ENCODE data around the gene LHFPL3. TPM values are rescaled to one million over a fixed set of nuclear protein-coding genes. Genes with fewer than 3 reads are reported as not detected.

Gene LHFPL3
- total RNA-seq, 1 experiment from 2014 or later: not detected

DNA sequence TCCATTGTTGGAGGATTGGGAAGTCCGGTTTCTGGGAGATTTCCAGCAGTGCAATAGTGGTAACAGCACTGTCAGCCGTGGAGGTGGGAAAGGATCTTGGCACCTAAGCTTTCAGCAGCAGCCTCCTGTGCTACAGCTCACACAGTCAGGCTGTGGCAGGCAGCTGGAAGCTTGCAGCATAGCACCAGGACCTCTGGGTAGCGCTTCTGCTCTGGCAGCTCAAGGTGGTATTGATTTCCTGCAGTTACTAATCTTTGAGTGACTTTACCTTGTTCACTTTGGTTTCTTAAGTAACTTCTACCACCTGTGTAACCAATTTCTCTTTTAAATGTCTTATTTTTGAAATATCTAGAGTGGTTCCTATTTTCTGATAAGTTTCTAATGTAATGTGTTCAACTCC, 130.5 kb downstream of the LHFPL3 start:
- no peak overlapping the region for H3K9ac ChIP-seq (ENCODE audit: low read length)
- H2AFZ ChIP-seq (ENCODE audit: low read depth, low read length, poor library complexity, severe bottlenecking): no peak overlapping the region
- BruUV-seq (replicated peaks): no TSS peak
- no peak for ATAC-seq
- no peak for DNase-seq (ENCODE audit: low read depth, low spot score)
- POLR2A ChIA-PET: no interaction called here
- TF ChIP-seq, protein P1, sequence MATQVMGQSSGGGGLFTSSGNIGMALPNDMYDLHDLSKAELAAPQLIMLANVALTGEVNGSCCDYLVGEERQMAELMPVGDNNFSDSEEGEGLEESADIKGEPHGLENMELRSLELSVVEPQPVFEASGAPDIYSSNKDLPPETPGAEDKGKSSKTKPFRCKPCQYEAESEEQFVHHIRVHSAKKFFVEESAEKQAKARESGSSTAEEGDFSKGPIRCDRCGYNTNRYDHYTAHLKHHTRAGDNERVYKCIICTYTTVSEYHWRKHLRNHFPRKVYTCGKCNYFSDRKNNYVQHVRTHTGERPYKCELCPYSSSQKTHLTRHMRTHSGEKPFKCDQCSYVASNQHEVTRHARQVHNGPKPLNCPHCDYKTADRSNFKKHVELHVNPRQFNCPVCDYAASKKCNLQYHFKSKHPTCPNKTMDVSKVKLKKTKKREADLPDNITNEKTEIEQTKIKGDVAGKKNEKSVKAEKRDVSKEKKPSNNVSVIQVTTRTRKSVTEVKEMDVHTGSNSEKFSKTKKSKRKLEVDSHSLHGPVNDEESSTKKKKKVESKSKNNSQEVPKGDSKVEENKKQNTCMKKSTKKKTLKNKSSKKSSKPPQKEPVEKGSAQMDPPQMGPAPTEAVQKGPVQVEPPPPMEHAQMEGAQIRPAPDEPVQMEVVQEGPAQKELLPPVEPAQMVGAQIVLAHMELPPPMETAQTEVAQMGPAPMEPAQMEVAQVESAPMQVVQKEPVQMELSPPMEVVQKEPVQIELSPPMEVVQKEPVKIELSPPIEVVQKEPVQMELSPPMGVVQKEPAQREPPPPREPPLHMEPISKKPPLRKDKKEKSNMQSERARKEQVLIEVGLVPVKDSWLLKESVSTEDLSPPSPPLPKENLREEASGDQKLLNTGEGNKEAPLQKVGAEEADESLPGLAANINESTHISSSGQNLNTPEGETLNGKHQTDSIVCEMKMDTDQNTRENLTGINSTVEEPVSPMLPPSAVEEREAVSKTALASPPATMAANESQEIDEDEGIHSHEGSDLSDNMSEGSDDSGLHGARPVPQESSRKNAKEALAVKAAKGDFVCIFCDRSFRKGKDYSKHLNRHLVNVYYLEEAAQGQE (IDR thresholded peaks at IDR 0.05; ENCODE audit: low read depth): no peak
- TF ChIP-seq, protein P2, sequence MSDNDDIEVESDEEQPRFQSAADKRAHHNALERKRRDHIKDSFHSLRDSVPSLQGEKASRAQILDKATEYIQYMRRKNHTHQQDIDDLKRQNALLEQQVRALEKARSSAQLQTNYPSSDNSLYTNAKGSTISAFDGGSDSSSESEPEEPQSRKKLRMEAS (IDR thresholded peaks at IDR 0.05): no peak
- 0 out of 2 replicates have a peak, but pooled peaks cover 3% of the 10 kb centered on the region for H3K27me3 ChIP-seq (ENCODE audit: insufficient read depth, low read length)
- intact Hi-C loops (cut with micrococcal nuclease): no loop called here
- no peaks in the 10 kb centered on the region for H3K9me2 ChIP-seq (ENCODE audit: insufficient read depth)
- CTCF ChIA-PET: no interaction called here
- no peaks in the 10 kb centered on the region for H3K79me2 ChIP-seq (ENCODE audit: insufficient read depth, low read length)
- H4K20me1 ChIP-seq (ENCODE audit: insufficient read depth): no peaks in the 10 kb centered on the region
- no peaks in the 10 kb centered on the region for H3K4me1 ChIP-seq (ENCODE audit: control insufficient read depth in 1 of 2, insufficient read depth in 2 of 2, low read length in 2 of 2)
- H3K4me3 ChIP-seq (replicated peaks in 1 of 2; ENCODE audit: low read depth in 1 of 2, low read length in 2 of 2): no peak overlapping the region
- H3K4me2 ChIP-seq (ENCODE audit: low read length): no peak overlapping the region
- no peaks in the 10 kb centered on the region for H3K9me3 ChIP-seq (ENCODE audit: control insufficient read depth in 1 of 2, insufficient read depth in 1 of 2, low read depth in 1 of 2, low read length in 2 of 2)
- H3K36me3 ChIP-seq (ENCODE audit: control insufficient read depth in 1 of 2, insufficient read depth in 2 of 2, low read length in 2 of 2): no peaks in the 10 kb centered on the region
- RAD21 ChIA-PET (ENCODE audit: low non-redundant PET in 1 of 2, low total read pairs in 2 of 2, uncharacterized antibody in 2 of 2, unreplicated experiment in 2 of 2): no interaction called here
- H3K27ac ChIP-seq (ENCODE audit: low read depth, low read length): no peak overlapping the region

DNA sequence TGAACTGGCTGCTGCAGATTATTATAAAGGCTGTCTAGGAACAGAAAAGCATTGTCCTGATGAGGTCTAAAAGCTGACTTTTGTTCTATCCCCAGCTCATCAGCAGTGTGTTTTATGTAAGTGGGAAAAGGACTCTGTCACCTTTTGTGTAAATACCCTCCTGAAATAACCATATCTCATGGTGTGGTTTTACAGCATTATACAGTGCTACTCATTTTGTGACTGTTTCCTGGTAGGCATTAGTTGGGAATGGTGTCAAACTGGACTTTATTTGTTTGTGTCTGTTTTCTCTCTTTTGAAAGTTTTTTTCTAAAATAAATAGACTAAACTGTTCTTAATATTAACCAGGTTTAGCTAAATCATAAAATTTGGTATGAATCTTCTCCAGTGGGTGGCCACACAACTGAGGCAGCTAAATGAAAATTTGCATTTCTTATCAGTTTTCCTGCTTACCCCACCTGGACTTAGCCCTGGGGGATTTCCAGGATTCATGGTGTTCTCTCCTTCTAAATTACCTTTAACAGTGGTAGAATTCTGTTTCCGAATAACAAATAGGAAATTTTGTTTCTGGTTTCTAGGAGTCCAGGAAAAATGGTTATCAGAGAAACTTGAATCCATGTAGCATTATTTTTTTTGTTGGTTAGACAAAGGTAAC, 140.9 kb downstream of the LHFPL3 start:
- H3K4me2 ChIP-seq (ENCODE audit: low read length): no peak overlapping the region
- no peaks in the 10 kb centered on the region for H3K4me1 ChIP-seq (ENCODE audit: control insufficient read depth in 1 of 2, insufficient read depth in 2 of 2, low read length in 2 of 2)
- H3K27ac ChIP-seq (ENCODE audit: low read depth, low read length): no peak overlapping the region
- intact Hi-C loops (cut with micrococcal nuclease): no loop called here
- POLR2A ChIA-PET: no interaction called here
- peaks cover 13% of the 10 kb centered on the region for H3K27me3 ChIP-seq (ENCODE audit: insufficient read depth, low read length)
- no peaks in the 10 kb centered on the region for H3K9me2 ChIP-seq (ENCODE audit: insufficient read depth)
- no peaks in the 10 kb centered on the region for H3K9me3 ChIP-seq (ENCODE audit: control insufficient read depth in 1 of 2, insufficient read depth in 1 of 2, low read depth in 1 of 2, low read length in 2 of 2)
- H3K36me3 ChIP-seq (ENCODE audit: control insufficient read depth in 1 of 2, insufficient read depth in 2 of 2, low read length in 2 of 2): no peaks in the 10 kb centered on the region
- H2AFZ ChIP-seq (ENCODE audit: low read depth, low read length, poor library complexity, severe bottlenecking): no peak overlapping the region
- no TSS peak for BruUV-seq (replicated peaks)
- no peaks in the 10 kb centered on the region for H3K79me2 ChIP-seq (ENCODE audit: insufficient read depth, low read length)
- H4K20me1 ChIP-seq (ENCODE audit: insufficient read depth): no peaks in the 10 kb centered on the region
- H3K9ac ChIP-seq (ENCODE audit: low read length): no peak overlapping the region
- no peak overlapping the region for H3K4me3 ChIP-seq (replicated peaks in 1 of 2; ENCODE audit: low read depth in 1 of 2, low read length in 2 of 2)
- DNase-seq (ENCODE audit: low read depth, low spot score) (no peak), ATAC-seq (no peak)
- CTCF ChIA-PET: no interaction called here
- RAD21 ChIA-PET (ENCODE audit: low non-redundant PET in 1 of 2, low total read pairs in 2 of 2, uncharacterized antibody in 2 of 2, unreplicated experiment in 2 of 2): no interaction called here
- TF ChIP-seq, protein P1 (IDR thresholded peaks at IDR 0.05; ENCODE audit: low read depth): no peak
- no peak for TF ChIP-seq EZH2phosphoT487 (IDR thresholded peaks at IDR 0.05; ENCODE audit: borderline replicate concordance)
- no peak for TF ChIP-seq CEBPB (IDR thresholded peaks at IDR 0.05; ENCODE audit: low read depth)
- no peak for TF ChIP-seq EZH2 (IDR thresholded peaks at IDR 0.05)
- no peak for TF ChIP-seq CBX3 (IDR thresholded peaks at IDR 0.05; ENCODE audit: low read depth)
- TF ChIP-seq, protein P3, sequence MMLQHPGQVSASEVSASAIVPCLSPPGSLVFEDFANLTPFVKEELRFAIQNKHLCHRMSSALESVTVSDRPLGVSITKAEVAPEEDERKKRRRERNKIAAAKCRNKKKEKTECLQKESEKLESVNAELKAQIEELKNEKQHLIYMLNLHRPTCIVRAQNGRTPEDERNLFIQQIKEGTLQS (IDR thresholded peaks at IDR 0.05): no peak
- TF ChIP-seq POLR2A (IDR thresholded peaks at IDR 0.05; ENCODE audit: borderline replicate concordance, extremely low read depth, insufficient read depth, insufficient read length): no peak
- no peak for TF ChIP-seq ELF1 (IDR thresholded peaks at IDR 0.05; ENCODE audit: borderline replicate concordance, low read depth)
- TF ChIP-seq YY1 (IDR thresholded peaks at IDR 0.05; ENCODE audit: extremely low read depth, insufficient replicate concordance, low read depth, low read length): no peak
- no peak for TF ChIP-seq TCF7L2 (IDR thresholded peaks at IDR 0.05; ENCODE audit: borderline replicate concordance, extremely low read depth, insufficient read depth, insufficient read length)
- no peak for TF ChIP-seq SP1 (IDR thresholded peaks at IDR 0.05; ENCODE audit: low read depth)
- TF ChIP-seq POLR2AphosphoS5 (IDR thresholded peaks at IDR 0.05; ENCODE audit: low read depth, low read length): no peak
